ENCODE measurements around the gene OPCML.

Gene OPCML

GRCh38 chr11:132734217-132734616 is 798.1 kb downstream of the OPCML start:
- H3K4me3 ChIP-seq (ENCODE audit: low read length): no peak overlapping the region
- TF ChIP-seq ZNF274 (IDR thresholded peaks at IDR 0.05; ENCODE audit: low read depth, low read length): no peak

DNA sequence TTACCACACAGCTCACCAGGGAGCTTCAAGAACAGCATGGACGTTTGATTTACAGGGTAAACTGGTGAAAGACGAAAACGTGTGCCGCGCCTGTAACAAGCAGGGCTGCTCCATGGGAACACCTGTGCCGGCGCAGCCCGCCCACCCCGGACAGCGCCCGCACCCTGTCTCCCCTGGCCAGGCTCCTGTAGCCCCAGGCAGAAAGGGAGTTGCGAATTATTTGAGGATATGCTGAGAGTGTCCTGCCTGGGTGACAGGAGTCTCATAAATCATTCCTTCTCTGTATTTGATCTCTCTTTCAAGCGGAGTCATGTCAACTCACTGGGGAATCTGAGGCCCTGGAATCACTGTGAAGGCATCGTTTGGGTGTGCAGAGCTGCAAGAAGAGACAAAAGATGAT is 804.3 kb downstream of the OPCML start:
- TF ChIP-seq ZNF274 (IDR thresholded peaks at IDR 0.05; ENCODE audit: low read depth, low read length): no peak
- no peak overlapping the region for H3K4me3 ChIP-seq (ENCODE audit: low read length)

DNA sequence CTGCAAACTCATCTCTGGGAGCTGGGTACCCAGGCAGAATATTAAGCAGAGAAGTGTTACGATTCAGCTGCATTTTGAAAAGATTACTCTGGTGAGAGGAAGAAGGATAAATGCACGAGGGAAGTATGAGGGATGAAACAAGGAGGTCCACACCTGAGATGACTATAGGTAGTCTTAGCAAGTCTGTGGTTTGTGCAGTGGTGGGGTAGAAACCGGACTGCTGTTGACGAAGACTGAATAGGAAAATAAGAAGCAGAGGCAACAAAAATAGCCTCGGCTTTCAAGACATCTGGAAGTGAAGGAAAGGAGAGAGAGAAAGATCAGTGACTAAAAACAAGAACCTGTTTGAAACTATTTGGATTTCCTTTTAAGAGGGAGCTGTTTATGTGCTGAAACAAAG is 810.8 kb downstream of the OPCML start:
- no peak for TF ChIP-seq ZNF274 (IDR thresholded peaks at IDR 0.05; ENCODE audit: low read depth, low read length)
- H3K4me3 ChIP-seq (ENCODE audit: low read length): no peak overlapping the region

DNA sequence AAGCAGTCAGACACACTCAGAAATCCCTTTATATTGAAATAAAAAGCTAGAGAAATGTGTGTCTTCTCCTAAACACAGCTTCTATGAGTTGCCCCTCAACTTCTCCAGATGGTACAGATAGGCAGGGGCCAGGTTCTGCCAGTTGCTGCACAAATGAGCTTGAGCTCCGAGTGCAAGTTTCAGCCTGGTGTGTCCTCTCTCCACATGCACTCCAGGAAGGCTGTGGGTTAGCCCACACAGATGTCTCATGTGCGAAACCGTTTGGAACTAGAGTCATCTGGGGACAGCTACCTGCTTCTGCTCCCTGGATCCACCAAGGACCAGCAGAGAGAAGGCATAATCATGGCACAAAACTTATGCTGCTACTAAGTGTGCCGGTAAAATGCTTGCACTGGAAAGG is 812.6 kb downstream of the OPCML start:
- H3K4me3 ChIP-seq (ENCODE audit: low read length): no peak overlapping the region

DNA sequence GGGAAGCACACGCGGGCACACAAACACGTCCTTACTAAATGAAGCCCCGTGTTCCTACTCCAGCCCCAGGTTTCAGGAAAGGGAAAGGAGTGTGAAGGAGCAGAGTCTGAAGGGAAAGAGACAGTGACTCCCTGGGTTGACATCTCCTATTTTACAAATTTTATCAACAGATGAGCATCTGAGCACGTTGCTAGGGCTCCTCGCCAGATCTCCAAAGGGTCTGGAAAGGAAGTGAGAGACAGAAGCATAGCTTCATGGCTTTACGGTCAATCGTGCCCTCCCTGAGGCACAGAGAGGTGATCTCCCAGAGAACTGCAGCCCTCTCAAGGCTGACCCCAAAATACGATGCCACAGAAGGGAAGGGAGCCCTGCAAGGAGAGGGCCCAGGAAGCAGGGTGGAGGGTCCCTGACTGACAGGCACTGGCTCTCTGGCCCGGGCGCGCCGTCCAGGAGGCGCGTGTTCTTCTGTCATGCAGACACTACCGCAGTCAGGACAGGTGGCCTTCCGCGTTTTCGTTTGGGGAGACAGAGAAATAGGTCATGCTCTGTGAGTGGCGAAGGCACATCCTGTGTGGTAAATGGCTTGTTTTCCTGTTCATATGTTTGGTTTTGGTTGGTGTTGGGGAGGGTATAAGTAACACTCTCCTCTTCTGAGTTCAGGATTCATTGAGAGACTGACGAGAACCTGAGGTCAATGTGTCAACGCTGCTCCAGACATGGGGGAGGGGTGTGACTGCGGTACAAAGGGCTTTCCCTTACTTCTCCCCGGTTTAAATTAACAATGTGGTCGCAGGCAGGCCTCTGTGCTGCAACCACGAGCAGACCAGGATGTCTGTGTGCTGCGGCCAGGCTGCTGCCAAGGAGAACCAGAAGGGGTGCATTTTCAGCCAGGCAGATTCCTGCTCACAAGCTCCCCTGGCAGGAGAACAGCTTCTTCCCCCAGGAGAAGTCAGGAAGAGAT is 813.3 kb downstream of the OPCML start:
- TF ChIP-seq ZNF274 (IDR thresholded peaks at IDR 0.05; ENCODE audit: low read depth, low read length): no peak
- no peak overlapping the region; the same call in 1 of the 2 replicates for H3K4me3 ChIP-seq (ENCODE audit: low read length)

More for the DNA sequence above, 812.6 kb downstream of the OPCML start:
- TF ChIP-seq ZNF274 (IDR thresholded peaks at IDR 0.05; ENCODE audit: low read depth, low read length): no peak

DNA sequence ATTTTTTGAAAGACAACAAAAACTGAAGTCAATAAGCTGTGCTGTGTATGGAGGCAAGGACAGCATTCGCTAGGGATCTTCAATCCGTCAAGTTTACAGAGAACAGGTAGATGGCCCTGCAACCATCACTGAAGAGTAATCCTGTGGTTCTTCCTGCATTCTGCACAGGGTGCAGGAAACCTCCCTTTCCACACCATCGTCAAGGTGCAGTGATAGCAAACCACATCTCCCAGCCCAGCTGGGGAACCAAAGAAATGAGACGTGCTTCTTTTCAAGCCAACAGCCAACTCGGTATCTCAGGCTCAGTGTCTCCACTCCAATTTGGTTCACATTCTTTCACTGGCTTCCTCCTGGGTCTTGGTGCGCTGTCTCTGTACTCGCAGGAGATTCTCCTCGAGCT is 814.5 kb downstream of the OPCML start:
- TF ChIP-seq ZNF274 (IDR thresholded peaks at IDR 0.05; ENCODE audit: low read depth, low read length): no peak
- H3K4me3 ChIP-seq (ENCODE audit: low read length): no peak overlapping the region

DNA sequence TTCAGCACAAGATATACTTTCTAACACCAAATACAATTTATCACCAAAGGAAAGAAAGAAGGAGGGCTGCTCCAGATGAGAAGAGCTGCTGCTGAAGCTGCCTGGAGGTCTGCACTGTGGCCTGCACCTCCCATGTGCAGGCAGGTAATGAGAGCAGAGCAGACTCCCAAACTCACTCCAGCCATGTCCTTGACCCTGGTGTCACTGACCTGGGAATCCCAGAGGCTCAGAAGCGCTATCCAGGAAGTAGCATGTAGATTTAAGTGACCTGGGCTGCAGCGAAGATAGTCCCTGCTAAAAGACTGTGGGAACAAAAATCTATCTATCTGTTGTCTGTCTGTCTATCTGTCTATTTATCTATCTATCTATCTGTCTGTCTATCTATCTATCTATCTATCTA is 816.3 kb downstream of the OPCML start:
- TF ChIP-seq ZNF274 (IDR thresholded peaks at IDR 0.05; ENCODE audit: low read depth, low read length): no peak

DNA sequence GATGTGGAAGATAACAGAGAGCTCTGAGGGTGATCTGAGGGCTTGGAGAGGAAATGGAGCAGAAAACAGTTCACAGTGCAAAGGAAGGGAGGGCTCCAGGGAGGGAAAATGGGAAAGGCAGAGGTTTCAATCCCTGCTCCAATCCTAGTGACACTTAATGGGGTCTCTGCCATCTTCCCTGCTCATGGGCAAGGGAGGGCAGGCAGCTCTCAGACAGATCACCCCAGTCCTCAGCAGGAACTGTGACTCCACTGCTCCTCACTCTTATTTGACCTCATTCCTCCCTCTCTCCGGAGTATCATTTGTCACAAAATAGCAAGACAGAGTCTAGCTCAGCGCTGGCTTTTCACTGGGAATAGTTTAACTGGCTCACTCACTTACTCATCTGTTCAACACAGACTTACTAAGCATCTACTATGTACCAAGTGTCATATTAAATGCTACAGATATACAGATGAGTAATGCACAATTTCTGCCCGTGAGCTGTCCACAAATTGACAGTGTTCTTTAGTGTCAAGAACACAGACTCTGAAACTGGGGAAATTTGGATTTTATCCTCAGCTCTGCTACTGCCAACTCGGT is 817.4 kb downstream of the OPCML start:
- TF ChIP-seq ZNF274 (IDR thresholded peaks at IDR 0.05; ENCODE audit: low read depth, low read length): no peak

More for the DNA sequence above, 816.3 kb downstream of the OPCML start:
- H3K4me3 ChIP-seq (ENCODE audit: low read length): no peak overlapping the region

GRCh38 chr11:132712466-132712865 is 819.8 kb downstream of the OPCML start:
- no peak overlapping the region for H3K4me3 ChIP-seq (ENCODE audit: low read length)
- TF ChIP-seq ZNF274 (IDR thresholded peaks at IDR 0.05; ENCODE audit: low read depth, low read length): no peak

More for the DNA sequence above, 817.4 kb downstream of the OPCML start:
- no peak overlapping the region for H3K4me3 ChIP-seq (ENCODE audit: low read length)

DNA sequence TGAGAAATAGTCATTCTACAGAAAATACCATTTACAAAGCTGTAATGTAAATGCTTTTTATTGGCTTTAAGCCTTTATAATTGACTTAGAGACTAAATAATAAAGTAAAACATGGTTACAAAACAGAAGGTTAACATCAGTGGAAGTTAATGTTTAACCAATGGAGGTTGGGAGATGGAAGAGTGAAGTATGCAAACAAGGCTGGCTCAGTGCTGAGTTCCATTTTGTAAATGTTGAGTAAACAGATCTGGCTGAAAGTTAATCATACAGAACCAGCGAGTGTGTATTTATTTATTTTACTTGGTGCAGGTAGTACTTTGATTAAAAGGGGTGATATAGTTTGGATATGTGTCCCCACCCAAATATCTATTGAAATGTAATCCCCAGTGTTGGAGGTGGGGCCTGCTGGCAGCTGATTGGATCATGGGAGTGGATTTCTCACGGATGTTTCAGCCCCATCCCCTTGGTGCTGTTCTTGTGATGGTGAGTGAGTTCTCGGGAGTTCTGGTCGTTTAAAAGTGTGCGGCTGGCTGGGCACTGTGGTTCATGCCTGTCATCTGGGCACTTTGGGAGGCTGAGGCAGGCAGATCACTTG is 827.4 kb downstream of the OPCML start:
- TF ChIP-seq ZNF274 (IDR thresholded peaks at IDR 0.05; ENCODE audit: low read depth, low read length): no peak
- H3K4me3 ChIP-seq (ENCODE audit: low read length): no peak overlapping the region

- TF ChIP-seq ZNF274 (IDR thresholded peaks at IDR 0.05; ENCODE audit: low read depth, low read length): no peak
These were observed 839.4 kb downstream of the OPCML start for GRCh38 chr11:132692891-132693290.

GRCh38 chr11:132691848-132692550 is 840.3 kb downstream of the OPCML start:
- no peak for TF ChIP-seq ZNF274 (IDR thresholded peaks at IDR 0.05; ENCODE audit: low read depth, low read length)
- H3K4me3 ChIP-seq (ENCODE audit: low read length): no peak overlapping the region

More at GRCh38 chr11:132692891-132693290, 839.4 kb downstream of the OPCML start:
- H3K4me3 ChIP-seq (ENCODE audit: low read length): no peak overlapping the region

DNA sequence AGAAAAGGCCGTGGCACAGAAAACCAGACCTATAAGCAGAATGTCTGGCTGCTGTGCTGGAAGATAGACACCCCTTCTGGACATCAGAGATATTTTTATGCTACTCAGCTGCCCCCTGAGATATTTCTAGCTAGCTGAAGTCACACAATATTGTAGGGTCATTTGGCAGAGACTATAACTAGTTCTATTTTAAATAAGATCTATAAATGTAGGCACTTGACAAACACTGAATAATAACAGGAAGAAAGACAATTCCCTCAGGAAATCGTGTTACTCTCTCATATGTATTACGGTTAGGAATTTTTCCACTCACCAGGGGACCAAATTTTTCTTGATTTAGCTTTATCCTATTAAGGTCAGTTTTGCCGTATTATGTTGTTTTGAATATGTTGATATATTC is 845.4 kb downstream of the OPCML start:
- no peak overlapping the region for H3K4me3 ChIP-seq (ENCODE audit: low read length)
- no peak for TF ChIP-seq ZNF274 (IDR thresholded peaks at IDR 0.05; ENCODE audit: low read depth, low read length)

- no peak overlapping the region for H3K4me3 ChIP-seq (ENCODE audit: low read length)
- no peak for TF ChIP-seq ZNF274 (IDR thresholded peaks at IDR 0.05; ENCODE audit: low read depth, low read length)
These were observed 847.1 kb downstream of the OPCML start for GRCh38 chr11:132685174-132685611.
